HCT116 (cell line): ENCODE measurements around the gene BEST4. TPM values are rescaled to one million over a fixed set of nuclear protein-coding genes. Genes with fewer than 3 reads are reported as not detected.

ENCODE experiments used
- ATAC-seq: fragments of 200-7000 bp; cut with Tn5 transposase; 2 replicates; pipeline ENCODE4 v1.9.1; 2020; ENCODE audit warnings: mild to moderate bottlenecking, moderate library complexity
- BruUV-seq: library from RNA; stranded (reverse); fragments of 400-500 nt; replicated peaks from 2 replicates; lab custom pipeline; 2021; lab: Mats Ljungman, UMichigan
- CTCF ChIA-PET: fragments of 300-600 bp; sonication (Branson Sonifier 250); formaldehyde crosslinking; loops from one replicate; lab custom pipeline; 2021; ENCODE audit warnings: antibody characterized with exemption; lab: Charles Lee
- POLR2A ChIA-PET: fragments of 300-600, 350-600 bp; sonication (Branson Sonifier 250); formaldehyde crosslinking; loops from one replicate; lab custom pipeline; 2021; ENCODE audit warnings: antibody characterized with exemption; lab: Charles Lee
- RAD21 ChIA-PET, 2 experiments: fragments of 300-600 bp; sonication (Branson Sonifier 250); formaldehyde crosslinking; loops; one replicate each; lab custom pipeline; 2023; ENCODE audit warnings: low total read pairs in 2 of 2; ENCODE audit not compliant: uncharacterized antibody in 2 of 2, unreplicated experiment in 2 of 2, low non-redundant PET in 1 of 2; lab: Charles Lee
- DNase-seq: peaks from one replicate; pipeline ENCODE4 v3.0.0-alpha.2; 2010; ENCODE audit warnings: low read depth, low spot score
- H2AFZ ChIP-seq: fragments of 200-600 bp; shearing (Covaris generic), sonication (generic); 2 replicates; pipeline ENCODE4 v1.6.1; 2017; ENCODE audit warnings: low read depth, mixed run types, mixed read lengths, antibody characterized with exemption, low read length; ENCODE audit not compliant: poor library complexity, severe bottlenecking
- H3K27ac ChIP-seq: 2 replicates; pipeline ENCODE4 v1.5.1; 2012; ENCODE audit warnings: low read depth, low read length
- H3K27me3 ChIP-seq: fragments of 200-600 bp; sonication (generic); 2 replicates; pipeline ENCODE4 v1.6.1; 2016; ENCODE audit warnings: mixed run types, low read length, mixed read lengths; ENCODE audit not compliant: insufficient read depth
- H3K36me3 ChIP-seq, 2 experiments: fragments of 200-500 bp in 1 of 2; fragments of 200-600 bp in 1 of 2; sonication (Bioruptor generic) in 1 of 2; sonication (generic) in 1 of 2; 2 replicates each; pipeline versions ENCODE4 v1.5.1 to v1.6.1; 2014 to 2016; ENCODE audit warnings: low read length in 2 of 2, inconsistent platforms in 1 of 2, mixed read lengths in 1 of 2, mixed run types in 1 of 2; ENCODE audit not compliant: insufficient read depth in 2 of 2, control insufficient read depth in 1 of 2
- H3K4me1 ChIP-seq, 2 experiments: fragments of 200-600 bp in 1 of 2; sonication (generic) in 1 of 2; 2 replicates each; pipeline versions ENCODE4 v1.5.1 to v1.6.1; 2012 to 2017; ENCODE audit warnings: low read length in 2 of 2, inconsistent platforms in 1 of 2, mild to moderate bottlenecking in 1 of 2, mixed read lengths in 1 of 2, mixed run types in 1 of 2, moderate library complexity in 1 of 2; ENCODE audit not compliant: insufficient read depth in 2 of 2, control insufficient read depth in 1 of 2
- H3K4me2 ChIP-seq: fragments of 200-600 bp; sonication (generic); 2 replicates; pipeline ENCODE4 v1.6.1; 2017; ENCODE audit warnings: mixed run types, low read length, mixed read lengths
- H3K4me3 ChIP-seq, 2 experiments: fragments of 200-600 bp in 1 of 2; sonication (generic) in 1 of 2; replicated peaks in 1 of 2; 2 replicates each; pipeline ENCODE4 v1.5.1; 2011 to 2016; ENCODE audit warnings: low read length in 2 of 2, control low read depth in 1 of 2, low read depth in 1 of 2, mild to moderate bottlenecking in 1 of 2, mixed read lengths in 1 of 2, mixed run types in 1 of 2
- H3K79me2 ChIP-seq: fragments of 200-600 bp; sonication (generic); 2 replicates; pipeline ENCODE4 v1.6.1; 2017; ENCODE audit warnings: mild to moderate bottlenecking, mixed run types, low read length, moderate library complexity, mixed read lengths; ENCODE audit not compliant: insufficient read depth
- H3K9ac ChIP-seq: fragments of 200-600 bp; sonication (generic); 2 replicates; pipeline ENCODE4 v1.6.1; 2016; ENCODE audit warnings: low read length, mixed read lengths
- H3K9me2 ChIP-seq: fragments of 200-600 bp; sonication (generic), shearing (Covaris generic); 2 replicates; pipeline ENCODE4 v1.6.1; 2017; ENCODE audit warnings: mixed run types, mild to moderate bottlenecking, moderate library complexity; ENCODE audit not compliant: insufficient read depth
- H3K9me3 ChIP-seq, 2 experiments: fragments of 200-500 bp in 1 of 2; fragments of 200-600 bp in 1 of 2; sonication (Bioruptor generic) in 1 of 2; sonication (generic) in 1 of 2; 2 replicates each; pipeline ENCODE4 v1.6.1; 2014 to 2017; ENCODE audit warnings: low read length in 2 of 2, mixed read lengths in 2 of 2, inconsistent platforms in 1 of 2, low read depth in 1 of 2, mild to moderate bottlenecking in 1 of 2, mixed run types in 1 of 2, moderate library complexity in 1 of 2; ENCODE audit not compliant: control insufficient read depth in 1 of 2, insufficient read depth in 1 of 2
- H4K20me1 ChIP-seq: fragments of 200-600 bp; sonication (generic), shearing (Covaris generic); 2 replicates; pipeline ENCODE4 v1.6.1; 2017; ENCODE audit warnings: mixed run types, mild to moderate bottlenecking, moderate library complexity; ENCODE audit not compliant: insufficient read depth
- ATF3 ChIP-seq: IDR thresholded peaks from 2 replicates; pipeline ENCODE4 v1.6.1; 2012
- CEBPB ChIP-seq: IDR thresholded peaks from 2 replicates; pipeline ENCODE4 v1.6.1; 2012; ENCODE audit warnings: low read depth
- CTCF ChIP-seq, 3 experiments: fragments of 200-600 bp in 1 of 3; sonication (generic) in 1 of 3; IDR thresholded peaks in 2 of 3; conservative IDR thresholded peaks in 1 of 3; 2 replicates each; pipeline ENCODE4 v1.5.1; 2012 to 2017; ENCODE audit warnings: low read depth in 2 of 3, low read length in 2 of 3, antibody characterized with exemption in 1 of 3, borderline replicate concordance in 1 of 3, control low read depth in 1 of 3, mild to moderate bottlenecking in 1 of 3, mixed read lengths in 1 of 3, mixed run types in 1 of 3, moderate library complexity in 1 of 3; ENCODE audit not compliant: insufficient read depth in 1 of 3
- EZH2 ChIP-seq: fragments of 200-600 bp; sonication (generic); IDR thresholded peaks from 2 replicates; pipeline ENCODE4 v1.6.1; 2017; ENCODE audit warnings: antibody characterized with exemption, mixed run types
- FOSL1 ChIP-seq: IDR thresholded peaks from 2 replicates; pipeline ENCODE4 v1.6.1; 2012; ENCODE audit warnings: low read depth
- JUND ChIP-seq: IDR thresholded peaks from 2 replicates; pipeline ENCODE4 v1.6.1; 2012
- POLR2A ChIP-seq: IDR thresholded peaks from 2 replicates; pipeline ENCODE4 v1.7.0; 2011; ENCODE audit warnings: borderline replicate concordance; ENCODE audit not compliant: insufficient read depth, insufficient read length; ENCODE audit errors: extremely low read depth
- POLR2AphosphoS5 ChIP-seq: IDR thresholded peaks from 2 replicates; pipeline ENCODE4 v1.6.1; 2011; ENCODE audit warnings: mild to moderate bottlenecking, low read depth, low read length, moderate library complexity
- SIN3A ChIP-seq: IDR thresholded peaks from 2 replicates; pipeline ENCODE4 v1.6.1; 2012; ENCODE audit warnings: low read depth
- SRF ChIP-seq: IDR thresholded peaks from 2 replicates; pipeline ENCODE4 v1.6.1; 2012; ENCODE audit warnings: low read depth
- YY1 ChIP-seq: IDR thresholded peaks from 2 replicates; pipeline ENCODE4 v1.6.1; 2011; ENCODE audit warnings: low read length, low read depth, moderate library complexity, mild to moderate bottlenecking; ENCODE audit not compliant: insufficient replicate concordance; ENCODE audit errors: extremely low read depth
- ZBTB33 ChIP-seq: IDR thresholded peaks from 2 replicates; pipeline ENCODE4 v1.6.1; 2011; ENCODE audit warnings: mild to moderate bottlenecking, low read length, moderate library complexity; ENCODE audit not compliant: insufficient replicate concordance; ENCODE audit errors: extremely low read depth
- ZNF274 ChIP-seq: fragments of 200-500 bp; sonication (Bioruptor generic); IDR thresholded peaks from 2 replicates; pipeline ENCODE4 v1.6.1; 2014; ENCODE audit warnings: mild to moderate bottlenecking, low read depth, low read length, inconsistent platforms
- intact Hi-C: fragments of 100-400 bp; cut with micrococcal nuclease; formaldehyde crosslinking; loops from 2 replicates; pipeline ENCODE4 v1.10.0; 2022
- total RNA-seq: library from RNA; stranded (reverse); gene quantifications from one replicate; pipeline ENCODE4 v1.2.1, GENCODE V29; 2021; ENCODE audit not compliant: unreplicated experiment

The BEST4 gene
- total RNA-seq, 1 experiment from 2014 or later, result 0.52 TPM

- TF ChIP-seq POLR2AphosphoS5 (no peak), CEBPB (no peak)
- TF ChIP-seq, all 23 proteins: peak for 0
- RAD21 ChIA-PET, result no interaction called here
- intact Hi-C loops, result no loop called here
- ATAC-seq (no peak), DNase-seq (no peak)
- POLR2A ChIA-PET, result interaction anchor here (1.0 to 8.0 kb wide), 9 partner anchors 13 to 716 kb away, joined by 3 to 200 read pairs (median 6); partner anchors contain the start of genes BEST4, PRDX1, RNU5D-1 and RPS8
- Histone ChIP-seq H2AFZ (no peak overlapping the region), H3K79me2 (peaks cover 42% of the 10 kb centered on the region), H3K27me3 (no peaks in the 10 kb centered on the region), H3K4me1 (peaks cover 54 to 98% of the 10 kb centered on the region in 2 experiments), H4K20me1 (no peaks in the 10 kb centered on the region), H3K9me2 (no peaks in the 10 kb centered on the region), H3K9ac (peak overlapping the region; percentile 73), H3K27ac (peak overlapping the region; percentile 98), H3K4me2 (peak overlapping the region; percentile 68), H3K36me3 (peaks cover 3 to 46% of the 10 kb centered on the region in 2 experiments; a peak in 3 of 4 replicates), H3K4me3 (peak overlapping the region in 1 of 2 experiments; percentile 12; a peak in 1 of 4 replicates), H3K9me3 (no peaks in the 10 kb centered on the region)
- CTCF ChIA-PET, result no interaction called here
- no TSS peak for BruUV-seq
Observed at GRCh38 chr1:44806025-44806703, 18.2 kb upstream of the BEST4 start.

GRCh38 chr1:44805311-44806024, 17.5 kb upstream of the BEST4 start:
- Histone ChIP-seq H4K20me1 (no peaks in the 10 kb centered on the region), H3K4me1 (peaks cover 50 to 96% of the 10 kb centered on the region in 2 experiments), H3K27me3 (no peaks in the 10 kb centered on the region), H3K9ac (peak overlapping the region; percentile 73), H3K27ac (peak overlapping the region; percentile 98), H2AFZ (no peak overlapping the region), H3K9me2 (no peaks in the 10 kb centered on the region), H3K79me2 (peaks cover 49% of the 10 kb centered on the region), H3K9me3 (no peaks in the 10 kb centered on the region), H3K36me3 (peaks cover 3 to 46% of the 10 kb centered on the region in 2 experiments; a peak in 3 of 4 replicates), H3K4me3 (no peak overlapping the region), H3K4me2 (peak overlapping the region; percentile 68)
- ChIA-PET RAD21 (no interaction called here), POLR2A (interaction anchor here (0.5 to 8.0 kb wide), 6 partner anchors 12 to 716 kb away, joined by 3 to 200 read pairs (median 6); partner anchors contain the start of genes PRDX1 and RNU5D-1), CTCF (no interaction called here)
- BruUV-seq, result no TSS peak
- ATAC-seq (no peak), DNase-seq (no peak)
- intact Hi-C loops, result no loop called here
- TF ChIP-seq POLR2A (no peak), ATF3 (no peak), FOSL1 (no peak), ZBTB33 (no peak), SRF (no peak), JUND (no peak), ZNF274 (no peak), YY1 (no peak), POLR2AphosphoS5 (peak; percentile 47), EZH2 (no peak), SIN3A (no peak), CTCF (IDR thresholded peaks at IDR 0.05 in 2 of 3, conservative IDR thresholded peaks at IDR 0.05 in 1 of 3; ENCODE audit: borderline replicate concordance in 1 of 3, insufficient read depth in 1 of 3, low read depth in 2 of 3, low read length in 2 of 3) (peak in 1 of 3 experiments; percentile 24; a peak in 1 of 6 replicates)
